ENCODE data around the gene KCNC3. TPM values are rescaled to one million over a fixed set of nuclear protein-coding genes. Genes with fewer than 3 reads are reported as not detected.

KCNC3 gene
- under 1 TPM; 0.27 to 0.64 (median 0.49) TPM for total RNA-seq

DNA sequence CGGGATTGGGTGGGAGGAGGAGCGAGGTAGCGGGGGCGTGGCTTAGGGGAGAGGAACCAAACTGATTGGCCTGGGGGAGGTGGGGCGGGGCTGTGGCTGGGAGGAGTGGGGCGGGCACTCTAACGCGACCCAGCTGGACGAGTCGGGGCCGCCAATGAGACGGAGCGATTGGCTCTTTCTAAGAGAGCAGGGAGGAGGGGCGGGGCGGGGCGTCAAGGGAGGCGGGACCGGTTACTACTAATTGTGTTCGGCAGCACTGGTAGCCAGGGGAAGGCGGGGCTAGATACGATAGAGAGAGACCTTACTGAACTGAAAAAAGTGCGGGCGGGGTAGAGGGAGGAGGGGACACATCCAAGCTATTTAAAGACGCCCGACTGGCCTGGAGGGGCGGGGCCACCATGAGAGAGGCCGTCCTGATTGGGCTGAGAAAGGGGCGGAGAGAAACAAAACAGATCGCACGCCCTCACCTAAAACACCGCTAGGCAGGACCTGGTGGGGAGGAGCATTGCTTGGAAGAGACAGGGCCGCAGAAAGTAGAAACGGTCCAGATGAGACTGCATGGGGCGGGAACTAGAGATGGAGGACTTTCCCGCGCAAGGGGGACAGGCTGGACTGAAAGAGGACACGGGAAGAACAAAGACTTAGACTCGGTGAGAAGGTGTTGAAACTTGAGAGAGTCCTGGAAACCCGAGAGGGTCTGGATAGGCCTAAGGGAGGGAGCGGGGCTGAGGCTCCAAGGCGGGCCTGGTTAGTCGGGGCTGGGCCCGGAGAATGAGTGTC lies at the start of gene KCNC3:
Gene KCNC3, minus strand, starts transcription at position 232 of the 780 bp plus-strand sequence. CDS start 295 bp downstream, outside the sequence.
- peak; percentile 99 for DNase-seq
- Histone ChIP-seq H3K4me1 (peaks cover 3 to 57% (median 45%) of the 10 kb centered on the region in 4 donors), H3K27ac (peak within 1 kb of the TSS; percentile 27 to 68 (median 48)), H3K36me3 (no peaks in the 10 kb centered on the region), H3K9me3 (no peaks in the 10 kb centered on the region), H3K27me3 (peaks cover 72% of the 10 kb centered on the region), H3K4me3 (peak within 1 kb of the TSS in 2 of 4 donors; percentile 30 to 49)
- intact Hi-C loops (cut with DNase I; ENCODE audit: low total_unique reads) (no loop called here), in situ Hi-C loops (cut with MboI; ENCODE audit: low pct_ligation_motif_present in 1 of 4, low pct_unique_long_range_greater_than_20kb in 1 of 4, low sequenced_read_pairs in 3 of 4) (no loop called here)
- WGBS, 2 donors (ENCODE audit: low coverage in 1 of 2), result 0 to 2% methylated on average over 8 to 41 of the region's 43 CpGs
- TF ChIP-seq, protein P1, sequence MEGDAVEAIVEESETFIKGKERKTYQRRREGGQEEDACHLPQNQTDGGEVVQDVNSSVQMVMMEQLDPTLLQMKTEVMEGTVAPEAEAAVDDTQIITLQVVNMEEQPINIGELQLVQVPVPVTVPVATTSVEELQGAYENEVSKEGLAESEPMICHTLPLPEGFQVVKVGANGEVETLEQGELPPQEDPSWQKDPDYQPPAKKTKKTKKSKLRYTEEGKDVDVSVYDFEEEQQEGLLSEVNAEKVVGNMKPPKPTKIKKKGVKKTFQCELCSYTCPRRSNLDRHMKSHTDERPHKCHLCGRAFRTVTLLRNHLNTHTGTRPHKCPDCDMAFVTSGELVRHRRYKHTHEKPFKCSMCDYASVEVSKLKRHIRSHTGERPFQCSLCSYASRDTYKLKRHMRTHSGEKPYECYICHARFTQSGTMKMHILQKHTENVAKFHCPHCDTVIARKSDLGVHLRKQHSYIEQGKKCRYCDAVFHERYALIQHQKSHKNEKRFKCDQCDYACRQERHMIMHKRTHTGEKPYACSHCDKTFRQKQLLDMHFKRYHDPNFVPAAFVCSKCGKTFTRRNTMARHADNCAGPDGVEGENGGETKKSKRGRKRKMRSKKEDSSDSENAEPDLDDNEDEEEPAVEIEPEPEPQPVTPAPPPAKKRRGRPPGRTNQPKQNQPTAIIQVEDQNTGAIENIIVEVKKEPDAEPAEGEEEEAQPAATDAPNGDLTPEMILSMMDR (IDR thresholded peaks at IDR 0.05), result no peak
- TF ChIP-seq EP300 (IDR thresholded peaks at IDR 0.05; ENCODE audit: low read depth), result no peak
- TF ChIP-seq POLR2AphosphoS5 (IDR thresholded peaks at IDR 0.05), result peak in 2 of 3 donors; percentile 21 to 35
- TF ChIP-seq POLR2A (IDR thresholded peaks at IDR 0.05), result peak; percentile 37

DNA sequence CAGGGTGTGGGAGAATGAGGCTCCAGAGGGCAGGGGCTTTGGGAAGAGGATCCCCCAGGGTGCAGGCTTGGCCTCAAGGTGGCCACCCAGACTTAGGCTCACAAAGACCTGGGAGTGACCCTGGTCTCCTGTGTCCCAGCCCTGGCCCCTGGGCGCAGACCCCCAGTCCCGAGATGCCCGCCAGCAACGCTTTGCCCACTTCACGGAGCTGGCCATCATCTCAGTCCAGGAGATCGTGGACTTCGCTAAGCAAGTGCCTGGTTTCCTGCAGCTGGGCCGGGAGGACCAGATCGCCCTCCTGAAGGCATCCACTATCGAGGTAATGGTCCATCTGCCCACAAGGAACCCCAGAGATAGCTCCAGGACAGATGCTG lies 49.7 kb upstream of the KCNC3 start:
- H3K27ac ChIP-seq, result no peak overlapping the region
- 94 to 95% methylated on average over 3 to 10 of the region's 10 CpGs for WGBS, 2 donors (ENCODE audit: low coverage in 1 of 2)
- no peak for TF ChIP-seq POLR2AphosphoS5 (IDR thresholded peaks at IDR 0.05)
- no peak for TF ChIP-seq EP300 (IDR thresholded peaks at IDR 0.05; ENCODE audit: low read depth)
- TF ChIP-seq POLR2A (IDR thresholded peaks at IDR 0.05), result no peak
- TF ChIP-seq, protein P1 (IDR thresholded peaks at IDR 0.05), result no peak
- DNase-seq, result no peak
- peaks cover 0 to 39% (median 18%) of the 10 kb centered on the region in 4 donors for H3K36me3 ChIP-seq
- in situ Hi-C loops (cut with MboI; ENCODE audit: low pct_ligation_motif_present in 1 of 4, low pct_unique_long_range_greater_than_20kb in 1 of 4, low sequenced_read_pairs in 3 of 4) (no loop called here), intact Hi-C loops (cut with DNase I; ENCODE audit: low total_unique reads) (no loop called here)
- no peaks in the 10 kb centered on the region for H3K27me3 ChIP-seq
- H3K4me3 ChIP-seq, result no peak overlapping the region
- H3K9me3 ChIP-seq, result no peaks in the 10 kb centered on the region
- H3K4me1 ChIP-seq, result peaks cover 8 to 17% (median 13%) of the 10 kb centered on the region in 4 donors

DNA sequence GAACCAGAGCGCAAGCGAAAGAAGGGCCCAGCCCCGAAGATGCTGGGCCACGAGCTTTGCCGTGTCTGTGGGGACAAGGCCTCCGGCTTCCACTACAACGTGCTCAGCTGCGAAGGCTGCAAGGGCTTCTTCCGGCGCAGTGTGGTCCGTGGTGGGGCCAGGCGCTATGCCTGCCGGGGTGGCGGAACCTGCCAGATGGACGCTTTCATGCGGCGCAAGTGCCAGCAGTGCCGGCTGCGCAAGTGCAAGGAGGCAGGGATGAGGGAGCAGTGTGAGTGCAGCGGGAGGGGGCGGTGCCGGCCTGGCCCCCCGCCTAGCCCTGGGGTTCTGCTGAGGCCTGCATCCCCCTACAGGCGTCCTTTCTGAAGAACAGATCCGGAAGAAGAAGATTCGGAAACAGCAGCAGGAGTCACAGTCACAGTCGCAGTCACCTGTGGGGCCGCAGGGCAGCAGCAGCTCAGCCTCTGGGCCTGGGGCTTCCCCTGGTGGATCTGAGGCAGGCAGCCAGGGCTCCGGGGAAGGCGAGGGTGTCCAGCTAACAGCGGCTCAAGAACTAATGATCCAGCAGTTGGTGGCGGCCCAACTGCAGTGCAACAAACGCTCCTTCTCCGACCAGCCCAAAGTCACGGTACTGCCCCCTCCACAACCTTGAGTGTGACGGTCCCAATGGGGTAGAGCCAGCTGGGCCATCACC lies 49.1 kb upstream of the KCNC3 start:
- Histone ChIP-seq H3K4me3 (no peak overlapping the region), H3K27ac (no peak overlapping the region), H3K27me3 (no peaks in the 10 kb centered on the region), H3K36me3 (peaks cover 0 to 39% (median 18%) of the 10 kb centered on the region in 4 donors), H3K4me1 (peaks cover 4 to 13% (median 8%) of the 10 kb centered on the region in 4 donors), H3K9me3 (no peaks in the 10 kb centered on the region)
- TF ChIP-seq POLR2AphosphoS5 (IDR thresholded peaks at IDR 0.05) (no peak), POLR2A (IDR thresholded peaks at IDR 0.05) (no peak), EP300 (IDR thresholded peaks at IDR 0.05; ENCODE audit: low read depth) (no peak)
- TF ChIP-seq, protein P1 (IDR thresholded peaks at IDR 0.05), result no peak
- WGBS, 2 donors (ENCODE audit: low coverage in 1 of 2), result 95% methylated on average over 36 of the region's 36 CpGs; no CpG with 5 or more reads in 1 of the 2 donors
- intact Hi-C loops (cut with DNase I; ENCODE audit: low total_unique reads), result no loop called here
- in situ Hi-C loops (cut with MboI; ENCODE audit: low pct_ligation_motif_present in 1 of 4, low pct_unique_long_range_greater_than_20kb in 1 of 4, low sequenced_read_pairs in 3 of 4), result no loop called here
- DNase-seq, result no peak

DNA sequence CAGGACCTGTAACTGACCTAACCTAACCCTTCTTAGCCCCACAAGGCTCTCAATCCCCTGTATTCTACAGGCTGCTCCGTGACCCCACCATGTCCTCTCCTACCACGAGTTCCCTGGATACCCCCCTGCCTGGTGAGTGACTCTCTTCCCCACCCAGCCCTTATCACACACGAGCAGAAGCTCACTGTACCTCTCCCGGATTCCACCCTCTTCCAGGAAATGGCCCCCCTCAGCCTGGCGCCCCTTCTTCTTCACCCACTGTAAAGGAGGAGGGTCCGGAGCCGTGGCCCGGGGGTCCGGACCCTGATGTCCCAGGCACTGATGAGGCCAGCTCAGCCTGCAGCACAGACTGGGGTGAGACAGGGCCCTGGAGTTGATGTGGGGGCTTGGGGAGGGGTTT lies 48.3 kb upstream of the KCNC3 start:
- Histone ChIP-seq H3K27me3 (no peaks in the 10 kb centered on the region), H3K4me1 (peaks cover 3 to 12% (median 7%) of the 10 kb centered on the region in 4 donors), H3K27ac (peak overlapping the region; percentile 97 to 99 (median 99)), H3K4me3 (no peak overlapping the region), H3K36me3 (peaks cover 0 to 39% (median 18%) of the 10 kb centered on the region in 4 donors), H3K9me3 (no peaks in the 10 kb centered on the region)
- in situ Hi-C loops (cut with MboI; ENCODE audit: low pct_ligation_motif_present in 1 of 4, low pct_unique_long_range_greater_than_20kb in 1 of 4, low sequenced_read_pairs in 3 of 4) (no loop called here), intact Hi-C loops (cut with DNase I; ENCODE audit: low total_unique reads) (no loop called here)
- WGBS, 2 donors (ENCODE audit: low coverage in 1 of 2), result 74 to 79% methylated on average over 7 to 9 of the region's 9 CpGs
- TF ChIP-seq POLR2A (IDR thresholded peaks at IDR 0.05) (no peak), POLR2AphosphoS5 (IDR thresholded peaks at IDR 0.05) (no peak), EP300 (IDR thresholded peaks at IDR 0.05; ENCODE audit: low read depth) (no peak)
- TF ChIP-seq, protein P1 (IDR thresholded peaks at IDR 0.05), result no peak
- DNase-seq, result no peak

All from transverse colon (tissue), 4 donors.